SJSA1 (cell line): ENCODE data around the gene PIGQ. TPM values are rescaled to one million over a fixed set of nuclear protein-coding genes. Genes with fewer than 3 reads are reported as not detected.

Experiments
- DNase-seq, 2 experiments: peaks; one replicate each; pipeline ENCODE4 v3.0.0-alpha.2; 2015 to 2020; ENCODE audit warnings: low spot score in 2 of 2, low read depth in 1 of 2
- H3K27ac ChIP-seq: fragments of 250-450 bp; sonication (Bioruptor Pico); 2 replicates; pipeline ENCODE4 v1.5.1; 2020; ENCODE audit warnings: mild to moderate bottlenecking, moderate library complexity
- H3K27me3 ChIP-seq: fragments of 250-450 bp; sonication (Bioruptor Pico); replicated peaks from 2 replicates; pipeline ENCODE4 v1.5.1; 2020; ENCODE audit warnings: mild to moderate bottlenecking, moderate library complexity
- H3K36me3 ChIP-seq: fragments of 250-450 bp; sonication (Bioruptor Pico); 2 replicates; pipeline ENCODE4 v1.5.1; 2020; ENCODE audit warnings: mild to moderate bottlenecking
- H3K4me1 ChIP-seq: fragments of 250-450 bp; sonication (Bioruptor Pico); replicated peaks from 2 replicates; pipeline ENCODE4 v1.6.1; 2021; ENCODE audit warnings: mild to moderate bottlenecking
- H3K4me3 ChIP-seq: fragments of 250-450 bp; sonication (Bioruptor Pico); 2 replicates; pipeline ENCODE4 v1.5.1; 2020; ENCODE audit warnings: mild to moderate bottlenecking
- H3K9me3 ChIP-seq: fragments of 250-450 bp; sonication (Bioruptor Pico); replicated peaks from 2 replicates; pipeline ENCODE4 v1.5.1; 2020; ENCODE audit warnings: mild to moderate bottlenecking
- total RNA-seq: library from RNA; depleted of rRNA; stranded (reverse); fragments of >200 nt; shearing (Covaris generic); gene quantifications from 2 replicates; pipeline ENCODE4 v1.2.3, GENCODE V29; 2014; rRNA removed

PIGQ gene
- total RNA-seq = 19.6 and 33.8 TPM in 2 replicates

- H3K4me1 ChIP-seq = peaks cover 13% of the 10 kb centered on the region
- no peaks in the 10 kb centered on the region for H3K27me3 ChIP-seq
- peak within 1 kb of the TSS; percentile 99 for H3K4me3 ChIP-seq
- peak within 1 kb of the TSS; percentile 63 for H3K27ac ChIP-seq
- H3K9me3 ChIP-seq = 0 out of 2 replicates have a peak, but pooled peaks cover 4% of the 10 kb centered on the region
- peaks cover 18% of the 10 kb centered on the region for H3K36me3 ChIP-seq
- peak; percentile 69 to 81 for DNase-seq
These were observed at the start of gene PIGQ for GRCh38 chr16:569445-570254. Gene PIGQ, plus strand, starts transcription at chr16:569968. Its CDS starts 4,107 bp downstream, at chr16:574075.

- no peak for DNase-seq
- Histone ChIP-seq H3K4me3 (no peak overlapping the region), H3K27me3 (no peaks in the 10 kb centered on the region), H3K36me3 (peaks cover 43% of the 10 kb centered on the region), H3K9me3 (no peaks in the 10 kb centered on the region), H3K27ac (no peak overlapping the region), H3K4me1 (peaks cover 11% of the 10 kb centered on the region)
These were observed 48.9 kb upstream of the PIGQ start for GRCh38 chr16:520847-521246.

GRCh38 chr16:521381-522210 is 48.2 kb upstream of the PIGQ start:
- H3K9me3 ChIP-seq = no peaks in the 10 kb centered on the region
- no peak overlapping the region for H3K27ac ChIP-seq
- H3K4me1 ChIP-seq = peaks cover 18% of the 10 kb centered on the region
- no peak for DNase-seq
- no peak overlapping the region for H3K4me3 ChIP-seq
- peaks cover 40% of the 10 kb centered on the region for H3K36me3 ChIP-seq
- H3K27me3 ChIP-seq = no peaks in the 10 kb centered on the region

GRCh38 chr16:522320-523096 is 47.3 kb upstream of the PIGQ start:
- Histone ChIP-seq H3K36me3 (peaks cover 39% of the 10 kb centered on the region), H3K4me1 (peaks cover 22% of the 10 kb centered on the region), H3K27ac (no peak overlapping the region), H3K27me3 (no peaks in the 10 kb centered on the region), H3K9me3 (no peaks in the 10 kb centered on the region), H3K4me3 (no peak overlapping the region)
- no peak for DNase-seq

- Histone ChIP-seq H3K27me3 (no peaks in the 10 kb centered on the region), H3K4me1 (peaks cover 22% of the 10 kb centered on the region), H3K36me3 (peaks cover 42% of the 10 kb centered on the region), H3K27ac (no peak overlapping the region), H3K4me3 (no peak overlapping the region), H3K9me3 (no peaks in the 10 kb centered on the region)
- DNase-seq = no peak
These were observed 46.5 kb upstream of the PIGQ start for GRCh38 chr16:523097-523741.

- Histone ChIP-seq H3K36me3 (peaks cover 37% of the 10 kb centered on the region), H3K27me3 (no peaks in the 10 kb centered on the region), H3K4me3 (no peak overlapping the region), H3K4me1 (peaks cover 33% of the 10 kb centered on the region), H3K27ac (no peak overlapping the region), H3K9me3 (no peaks in the 10 kb centered on the region)
- DNase-seq = no peak
These were observed 45.3 kb upstream of the PIGQ start for GRCh38 chr16:524274-525040.

GRCh38 chr16:525123-525519 is 44.6 kb upstream of the PIGQ start:
- no peak overlapping the region for H3K4me3 ChIP-seq
- no peak for DNase-seq
- H3K36me3 ChIP-seq = peaks cover 35% of the 10 kb centered on the region
- no peaks in the 10 kb centered on the region for H3K27me3 ChIP-seq
- no peaks in the 10 kb centered on the region for H3K9me3 ChIP-seq
- H3K4me1 ChIP-seq = peaks cover 33% of the 10 kb centered on the region
- H3K27ac ChIP-seq = peak overlapping the region; percentile 23

GRCh38 chr16:525520-526180 is 44.1 kb upstream of the PIGQ start:
- peak overlapping the region; percentile 65 for H3K4me3 ChIP-seq
- DNase-seq = peak; percentile 75 to 86
- peaks cover 32% of the 10 kb centered on the region for H3K36me3 ChIP-seq
- no peaks in the 10 kb centered on the region for H3K9me3 ChIP-seq
- no peaks in the 10 kb centered on the region for H3K27me3 ChIP-seq
- peak overlapping the region; percentile 23 for H3K27ac ChIP-seq
- H3K4me1 ChIP-seq = peaks cover 33% of the 10 kb centered on the region

GRCh38 chr16:526181-527014 is 43.4 kb upstream of the PIGQ start:
- Histone ChIP-seq H3K4me3 (peak overlapping the region; percentile 65), H3K9me3 (no peaks in the 10 kb centered on the region), H3K36me3 (peaks cover 26% of the 10 kb centered on the region), H3K27ac (peak overlapping the region; percentile 92), H3K27me3 (no peaks in the 10 kb centered on the region), H3K4me1 (peaks cover 33% of the 10 kb centered on the region)
- DNase-seq = peak in 1 of 2 experiments; percentile 69

GRCh38 chr16:527015-527903 is 42.5 kb upstream of the PIGQ start, which contains the start of gene CAPN15:
Gene CAPN15, plus strand, starts transcription at chr16:527712. Its CDS starts 19,127 bp downstream, at chr16:546839.
- Histone ChIP-seq H3K27ac (peak within 1 kb of the TSS; percentile 92), H3K27me3 (no peaks in the 10 kb centered on the region), H3K4me3 (peak within 1 kb of the TSS; percentile 65), H3K9me3 (no peaks in the 10 kb centered on the region), H3K36me3 (peaks cover 26% of the 10 kb centered on the region), H3K4me1 (peaks cover 33% of the 10 kb centered on the region)
- DNase-seq = peak; percentile 91 to 99
